Testis (tissue), 3 donors: ENCODE results near the gene PHACTR3. TPM values are rescaled to one million over a fixed set of nuclear protein-coding genes. Genes with fewer than 3 reads are reported as not detected.

ENCODE experiments used
- DNase-seq: peaks from one replicate; pipeline ENCODE4 v3.0.0-alpha.2; 2019
- H3K27ac ChIP-seq, 2 donors: fragments of 200-600 bp; sonication (generic); one replicate each; pipeline ENCODE4 v1.5.1; 2019
- H3K27me3 ChIP-seq: fragments of 200-600 bp; sonication (generic); one replicate; pipeline ENCODE4 v1.5.1; 2019
- H3K36me3 ChIP-seq: fragments of 200-600 bp; sonication (generic); one replicate; pipeline ENCODE4 v1.5.1; 2017; ENCODE audit warnings: low read depth; ENCODE audit errors: missing control alignments
- H3K4me1 ChIP-seq: fragments of 200-600 bp; sonication (generic); one replicate; pipeline ENCODE4 v1.5.1; 2019
- H3K4me3 ChIP-seq, 2 donors: fragments of 200-600 bp; sonication (generic); one replicate each; pipeline ENCODE4 v1.5.1; 2017 to 2019
- H3K9me3 ChIP-seq: fragments of 200-600 bp; sonication (generic); one replicate; pipeline ENCODE4 v1.5.1; 2017
- CTCF ChIP-seq, 3 experiments: fragments of 450-650 bp in 2 of 3; fragments of 200-600 bp in 1 of 3; sonication (generic) in 1 of 3; IDR thresholded peaks; one replicate each; pipeline ENCODE4 v1.5.1; 2016 to 2019; ENCODE audit warnings: antibody characterized with exemption in 3 of 3, mild to moderate bottlenecking in 2 of 3, moderate library complexity in 1 of 3
- POLR2A ChIP-seq: fragments of 450-650 bp; IDR thresholded peaks from one replicate; pipeline ENCODE4 v1.6.1; 2017; ENCODE audit warnings: antibody characterized with exemption, mild to moderate bottlenecking, moderate library complexity
- WGBS, 2 donors: methylation state at CpG; one replicate each; pipeline ENCODE4 v1.1.5; 2018; 5-methylcytosine and 5-hydroxymethylcytosine counted together
- intact Hi-C: fragments of 100-400 bp; cut with DNase I; formaldehyde crosslinking; loops from one replicate; pipeline ENCODE4 v1.15.1; 2023; ENCODE audit warnings: low total_unique reads
- polyA plus RNA-seq: library from polyadenylated mRNA; stranded (reverse); fragments of 350-450 nt; fragmentation: Illumina TruSeq; extraction: RNeasy Lipid Tissue Mini Kit (QIAGEN cat#74804); gene quantifications from one replicate; pipeline ENCODE4 v1.2.3, GENCODE V29; 2014; ENCODE audit warnings: low read depth, low replicate concordance; ENCODE audit not compliant: insufficient read depth
- total RNA-seq, 2 donors: library from RNA; depleted of rRNA; stranded (reverse); fragments of >200 nt; gene quantifications; one replicate each; pipeline ENCODE4 v1.2.3, GENCODE V29; 2016

Gene PHACTR3
- total and polyA plus RNA-seq, 3 donors from 2014 or later: 0.94 to 1.2 (median 1.1) TPM

GRCh38 chr20:59560588-59561227 is 43.6 kb upstream of the PHACTR3 start:
- TF ChIP-seq CTCF (IDR thresholded peaks at IDR 0.05) (peak in 2 of 3 experiments; percentile 40 to 64), POLR2A (no peak)
- Histone ChIP-seq H3K27me3 (no peaks in the 10 kb centered on the region), H3K36me3 (no peaks in the 10 kb centered on the region), H3K27ac (no peak overlapping the region), H3K9me3 (no peaks in the 10 kb centered on the region), H3K4me3 (no peak overlapping the region), H3K4me1 (no peaks in the 10 kb centered on the region)
- intact Hi-C loops: no loop called here
- WGBS, 2 donors: 52 to 58% methylated on average over 7 of the region's 7 CpGs
- no peak for DNase-seq

- H3K36me3 ChIP-seq: no peaks in the 10 kb centered on the region
- H3K27ac ChIP-seq: no peak overlapping the region
- no peak for DNase-seq
- no peaks in the 10 kb centered on the region for H3K27me3 ChIP-seq
- no peaks in the 10 kb centered on the region for H3K4me1 ChIP-seq
- 80 to 83% methylated on average over 2 to 4 of the region's 4 CpGs for WGBS, 2 donors
- intact Hi-C loops: no loop called here
- TF ChIP-seq CTCF (IDR thresholded peaks at IDR 0.05): no peak
- TF ChIP-seq POLR2A: no peak
- H3K9me3 ChIP-seq: no peaks in the 10 kb centered on the region
- no peak overlapping the region for H3K4me3 ChIP-seq
Observed at GRCh38 chr20:59561228-59561605, 43.1 kb upstream of the PHACTR3 start.

- no peak overlapping the region for H3K27ac ChIP-seq
- no peak overlapping the region for H3K4me3 ChIP-seq
- H3K36me3 ChIP-seq: no peaks in the 10 kb centered on the region
- no peak for TF ChIP-seq CTCF (IDR thresholded peaks at IDR 0.05)
- no peak for TF ChIP-seq POLR2A
- H3K4me1 ChIP-seq: no peaks in the 10 kb centered on the region
- H3K27me3 ChIP-seq: no peaks in the 10 kb centered on the region
- DNase-seq: no peak
- intact Hi-C loops: no loop called here
- 76 to 82% methylated on average over 5 of the region's 5 CpGs for WGBS, 2 donors
- H3K9me3 ChIP-seq: no peaks in the 10 kb centered on the region
Observed at GRCh38 chr20:59561614-59562277, 42.6 kb upstream of the PHACTR3 start.

- Histone ChIP-seq H3K4me3 (no peak overlapping the region), H3K36me3 (no peaks in the 10 kb centered on the region), H3K9me3 (no peaks in the 10 kb centered on the region), H3K4me1 (no peaks in the 10 kb centered on the region), H3K27ac (no peak overlapping the region), H3K27me3 (no peaks in the 10 kb centered on the region)
- 87 to 88% methylated on average over 11 to 12 of the region's 12 CpGs for WGBS, 2 donors
- DNase-seq: no peak
- intact Hi-C loops: no loop called here
- TF ChIP-seq CTCF (IDR thresholded peaks at IDR 0.05) (no peak), POLR2A (no peak)
Observed at GRCh38 chr20:59564171-59564570, 40.2 kb upstream of the PHACTR3 start.

GRCh38 chr20:59564943-59565342 is 39.4 kb upstream of the PHACTR3 start:
- H3K36me3 ChIP-seq: no peaks in the 10 kb centered on the region
- WGBS, 2 donors: 89 to 91% methylated on average over 1 of the region's 1 CpG
- no peaks in the 10 kb centered on the region for H3K4me1 ChIP-seq
- H3K27me3 ChIP-seq: no peaks in the 10 kb centered on the region
- DNase-seq: no peak
- H3K27ac ChIP-seq: no peak overlapping the region
- intact Hi-C loops: no loop called here
- no peak overlapping the region for H3K4me3 ChIP-seq
- H3K9me3 ChIP-seq: no peaks in the 10 kb centered on the region
- TF ChIP-seq CTCF (IDR thresholded peaks at IDR 0.05) (no peak), POLR2A (no peak)
